ENCODE results near the gene ERO1A. TPM values are rescaled to one million over a fixed set of nuclear protein-coding genes. Genes with fewer than 3 reads are reported as not detected.
A peak's percentile ranks its signal among the peaks of the same experiment; 100 is the strongest.

ERO1A gene
- total RNA-seq, 3 donors from 2014 or later: 28.6 to 43.6 (median 37.0) TPM

GRCh38 chr14:52701223-52701622 lies 5.9 kb upstream of the ERO1A start:
- H3K27me3 ChIP-seq: no peaks in the 10 kb centered on the region
- no peaks in the 10 kb centered on the region for H3K4me1 ChIP-seq
- intact Hi-C loops (cut with DNase I; ENCODE audit: low total_unique reads): loop anchor here (10.0 kb wide), 1 partner anchor 146 kb away; the partner anchor contains the start of genes GPR137C and TXNDC16
- TF ChIP-seq CTCF (IDR thresholded peaks at IDR 0.05) (no peak), POLR2AphosphoS5 (IDR thresholded peaks at IDR 0.05) (no peak), POLR2A (IDR thresholded peaks at IDR 0.05) (no peak)
- no peak overlapping the region for H3K4me3 ChIP-seq
- no peaks in the 10 kb centered on the region for H3K9me3 ChIP-seq
- peak overlapping the region; percentile 64 to 78 for H3K27ac ChIP-seq
- no peak for DNase-seq (ENCODE audit: low spot score in 2 of 2)
- no peaks in the 10 kb centered on the region for H3K36me3 ChIP-seq

GRCh38 chr14:52700701-52701172 lies 5.4 kb upstream of the ERO1A start:
- TF ChIP-seq POLR2A (IDR thresholded peaks at IDR 0.05) (no peak), CTCF (IDR thresholded peaks at IDR 0.05) (no peak), POLR2AphosphoS5 (IDR thresholded peaks at IDR 0.05) (no peak)
- intact Hi-C loops (cut with DNase I; ENCODE audit: low total_unique reads): loop anchor here (10.0 kb wide), 1 partner anchor 146 kb away; the partner anchor contains the start of genes GPR137C and TXNDC16
- Histone ChIP-seq H3K36me3 (no peaks in the 10 kb centered on the region), H3K4me3 (no peak overlapping the region), H3K9me3 (no peaks in the 10 kb centered on the region), H3K4me1 (no peaks in the 10 kb centered on the region), H3K27ac (peak overlapping the region; percentile 64 to 78), H3K27me3 (no peaks in the 10 kb centered on the region)
- no peak for DNase-seq (ENCODE audit: low spot score in 2 of 2)

- Histone ChIP-seq H3K4me3 (peak overlapping the region; percentile 88 to 93 (median 90)), H3K27ac (peak overlapping the region; percentile 97 to 99), H3K27me3 (no peaks in the 10 kb centered on the region), H3K9me3 (no peaks in the 10 kb centered on the region), H3K36me3 (no peaks in the 10 kb centered on the region), H3K4me1 (peaks cover 0 to 9% of the 10 kb centered on the region in 2 donors)
- intact Hi-C loops (cut with DNase I; ENCODE audit: low total_unique reads): no loop called here
- DNase-seq (ENCODE audit: low spot score in 2 of 2): no peak
- TF ChIP-seq POLR2AphosphoS5 (IDR thresholded peaks at IDR 0.05): peak in 1 of 3 donors; percentile 25
- TF ChIP-seq CTCF (IDR thresholded peaks at IDR 0.05): no peak
Observed at GRCh38 chr14:52694761-52695480, 437 bp downstream of the ERO1A start.

GRCh38 chr14:52693532-52693931 lies 1.8 kb downstream of the ERO1A start:
- Histone ChIP-seq H3K4me3 (no peak overlapping the region), H3K27ac (no peak overlapping the region), H3K27me3 (no peaks in the 10 kb centered on the region), H3K9me3 (no peaks in the 10 kb centered on the region), H3K4me1 (peaks cover 0 to 9% of the 10 kb centered on the region in 2 donors), H3K36me3 (no peaks in the 10 kb centered on the region)
- DNase-seq (ENCODE audit: low spot score in 2 of 2): no peak
- intact Hi-C loops (cut with DNase I; ENCODE audit: low total_unique reads): no loop called here
- no peak for TF ChIP-seq POLR2AphosphoS5 (IDR thresholded peaks at IDR 0.05)
- TF ChIP-seq CTCF (IDR thresholded peaks at IDR 0.05): no peak
- no peak for TF ChIP-seq POLR2A (IDR thresholded peaks at IDR 0.05)

GRCh38 chr14:52693036-52693435 lies 2.3 kb downstream of the ERO1A start:
- Histone ChIP-seq H3K27me3 (no peaks in the 10 kb centered on the region), H3K9me3 (no peaks in the 10 kb centered on the region), H3K4me1 (peaks cover 0 to 9% of the 10 kb centered on the region in 2 donors), H3K36me3 (no peaks in the 10 kb centered on the region), H3K4me3 (no peak overlapping the region), H3K27ac (no peak overlapping the region)
- no peak for DNase-seq (ENCODE audit: low spot score in 2 of 2)
- TF ChIP-seq POLR2AphosphoS5 (IDR thresholded peaks at IDR 0.05) (no peak), CTCF (IDR thresholded peaks at IDR 0.05) (no peak), POLR2A (IDR thresholded peaks at IDR 0.05) (no peak)
- intact Hi-C loops (cut with DNase I; ENCODE audit: low total_unique reads): no loop called here
